SJSA1 (cell line): ENCODE results near the gene PHF10. TPM values are rescaled to one million over a fixed set of nuclear protein-coding genes. Genes with fewer than 3 reads are reported as not detected.
"Not testable (repeated sequence)": the region's sequence is repeated elsewhere in the genome, so short reads cannot be mapped to it uniquely, and the experiment has no call there.

Source experiments
- DNase-seq, 2 experiments: peaks; one replicate each; pipeline ENCODE4 v3.0.0-alpha.2; 2015 to 2020; ENCODE audit warnings: low spot score in 2 of 2, low read depth in 1 of 2
- H3K27ac ChIP-seq: fragments of 250-450 bp; sonication (Bioruptor Pico); 2 replicates; pipeline ENCODE4 v1.5.1; 2020; ENCODE audit warnings: mild to moderate bottlenecking, moderate library complexity
- H3K27me3 ChIP-seq: fragments of 250-450 bp; sonication (Bioruptor Pico); replicated peaks from 2 replicates; pipeline ENCODE4 v1.5.1; 2020; ENCODE audit warnings: mild to moderate bottlenecking, moderate library complexity
- H3K36me3 ChIP-seq: fragments of 250-450 bp; sonication (Bioruptor Pico); 2 replicates; pipeline ENCODE4 v1.5.1; 2020; ENCODE audit warnings: mild to moderate bottlenecking
- H3K4me1 ChIP-seq: fragments of 250-450 bp; sonication (Bioruptor Pico); replicated peaks from 2 replicates; pipeline ENCODE4 v1.6.1; 2021; ENCODE audit warnings: mild to moderate bottlenecking
- H3K4me3 ChIP-seq: fragments of 250-450 bp; sonication (Bioruptor Pico); 2 replicates; pipeline ENCODE4 v1.5.1; 2020; ENCODE audit warnings: mild to moderate bottlenecking
- H3K9me3 ChIP-seq: fragments of 250-450 bp; sonication (Bioruptor Pico); replicated peaks from 2 replicates; pipeline ENCODE4 v1.5.1; 2020; ENCODE audit warnings: mild to moderate bottlenecking
- total RNA-seq: library from RNA; depleted of rRNA; stranded (reverse); fragments of >200 nt; shearing (Covaris generic); gene quantifications from 2 replicates; pipeline ENCODE4 v1.2.3, GENCODE V29; 2014

PHF10 gene
- total RNA-seq, 1 experiment from 2014 or later: 33.4 TPM

DNA sequence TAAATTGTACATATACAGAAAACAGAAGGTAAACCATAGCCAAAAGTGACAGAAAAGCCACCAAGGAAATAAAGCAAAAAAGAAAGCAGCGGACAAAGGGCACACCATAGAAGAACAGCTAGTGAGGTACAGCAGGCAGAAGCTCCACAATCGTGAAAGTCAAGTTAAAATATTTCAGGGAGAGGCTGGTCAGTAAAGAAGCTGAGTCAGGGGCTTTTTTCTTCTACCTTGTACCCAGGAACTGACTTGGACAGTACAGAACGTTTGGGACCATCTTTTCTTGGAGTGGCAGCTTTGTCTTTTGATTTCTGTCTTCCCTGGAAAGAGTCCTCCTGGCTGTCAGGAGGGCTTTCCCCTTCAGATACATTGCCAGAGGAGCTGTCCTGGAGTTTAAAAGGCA lies 14.3 kb downstream of the PHF10 start:
- DNase-seq: no peak
- no peaks in the 10 kb centered on the region for H3K9me3 ChIP-seq
- no peaks in the 10 kb centered on the region for H3K27me3 ChIP-seq
- no peak overlapping the region for H3K4me3 ChIP-seq
- no peaks in the 10 kb centered on the region for H3K4me1 ChIP-seq
- H3K27ac ChIP-seq: no peak overlapping the region
- H3K36me3 ChIP-seq: peaks cover 58% of the 10 kb centered on the region

GRCh38 chr6:169709293-169709692 lies 15.0 kb downstream of the PHF10 start:
- DNase-seq: no peak
- Histone ChIP-seq H3K27ac (no peak overlapping the region), H3K4me1 (0 out of 2 replicates have a peak, but pooled peaks cover under 1% of the 10 kb centered on the region), H3K4me3 (no peak overlapping the region), H3K9me3 (no peaks in the 10 kb centered on the region), H3K36me3 (peaks cover 58% of the 10 kb centered on the region), H3K27me3 (no peaks in the 10 kb centered on the region)

DNA sequence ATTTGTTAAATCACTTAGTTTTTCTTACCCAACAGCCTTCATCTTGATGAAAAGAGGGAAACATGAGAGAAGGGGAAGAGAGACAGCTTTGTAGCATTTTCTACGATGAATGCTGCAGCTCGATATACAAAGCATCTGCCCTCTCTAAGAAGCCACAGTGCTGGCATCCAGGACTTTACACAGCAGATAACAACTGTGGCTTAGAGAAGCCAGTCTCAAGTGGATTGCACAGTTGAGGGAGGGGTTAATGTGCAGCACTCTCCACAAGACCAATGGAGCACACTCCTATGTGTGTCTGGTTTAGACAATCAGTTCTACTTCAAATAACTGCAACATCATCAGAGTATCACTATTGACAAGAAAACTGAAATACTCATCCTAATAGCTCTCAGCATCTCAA lies 16.5 kb downstream of the PHF10 start:
- no peaks in the 10 kb centered on the region for H3K9me3 ChIP-seq
- no peak for DNase-seq
- H3K36me3 ChIP-seq: peaks cover 61% of the 10 kb centered on the region
- no peaks in the 10 kb centered on the region for H3K27me3 ChIP-seq
- H3K27ac ChIP-seq: no peak overlapping the region
- no peak overlapping the region for H3K4me3 ChIP-seq
- peaks cover 13% of the 10 kb centered on the region; the same call in 1 of the 2 replicates for H3K4me1 ChIP-seq

GRCh38 chr6:169702840-169703246 lies 21.5 kb downstream of the PHF10 start:
- Histone ChIP-seq H3K9me3 (no peaks in the 10 kb centered on the region), H3K27me3 (no peaks in the 10 kb centered on the region), H3K27ac (peak overlapping the region; percentile 72), H3K36me3 (peaks cover 41% of the 10 kb centered on the region), H3K4me3 (peak overlapping the region; percentile 91), H3K4me1 (peaks cover 30% of the 10 kb centered on the region)
- no peak for DNase-seq

DNA sequence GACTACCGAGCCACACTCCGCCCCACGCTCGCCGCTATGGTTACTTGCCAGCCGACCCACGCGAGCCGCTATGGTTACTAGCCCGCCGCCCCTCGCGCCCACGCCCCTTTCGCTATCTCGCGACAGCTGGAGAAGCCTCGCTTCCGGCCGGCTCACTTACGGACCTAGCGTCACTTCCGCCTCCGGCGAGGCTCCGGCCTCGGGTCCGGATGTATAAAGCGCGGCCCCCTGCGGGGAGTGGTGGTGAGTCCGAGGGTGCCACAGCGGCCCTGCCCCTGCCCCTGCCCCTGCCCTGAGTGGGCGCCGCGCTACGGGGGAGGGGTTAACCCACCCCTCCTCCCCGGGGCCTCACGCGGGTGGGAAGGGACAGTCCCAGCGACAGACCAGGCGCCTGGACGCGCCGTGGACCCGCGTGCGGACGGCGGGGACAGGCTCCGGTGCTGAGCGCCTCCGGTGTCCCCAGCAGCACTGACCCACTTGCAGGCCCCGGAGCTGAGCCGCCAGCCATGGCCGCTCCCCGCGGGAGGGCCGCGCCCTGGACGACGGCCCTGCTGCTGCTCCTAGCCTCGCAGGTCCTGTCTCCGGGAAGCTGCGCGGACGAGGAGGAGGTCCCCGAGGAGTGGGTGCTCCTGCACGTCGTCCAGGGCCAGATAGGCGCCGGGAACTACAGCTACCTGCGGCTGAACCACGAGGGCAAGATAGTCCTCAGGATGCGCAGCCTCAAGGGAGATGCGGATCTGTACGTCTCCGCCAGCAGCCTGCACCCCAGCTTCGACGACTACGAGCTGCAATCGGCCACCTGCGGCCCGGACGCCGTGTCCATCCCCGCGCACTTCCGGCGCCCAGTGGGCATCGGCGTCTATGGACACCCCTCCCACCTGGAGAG lies 22.1 kb downstream of the PHF10 start, which contains the start of the genes C6orf120 and WDR27:
Gene C6orf120 (plus strand): TSS at position 173 of the 886 bp plus-strand sequence. CDS start 334 bp downstream, at position 507.
Gene WDR27 (minus strand): TSS at position 76 of the 886 bp plus-strand sequence. CDS start 13,024 bp downstream, outside the sequence.
- peak within 1 kb of the TSS; percentile 91 for H3K4me3 ChIP-seq
- H3K9me3 ChIP-seq: no peaks in the 10 kb centered on the region
- H3K27ac ChIP-seq: peak within 1 kb of the TSS; percentile 72
- H3K27me3 ChIP-seq: no peaks in the 10 kb centered on the region
- H3K36me3 ChIP-seq: peaks cover 41% of the 10 kb centered on the region
- peak; percentile 94 to 97 for DNase-seq
- H3K4me1 ChIP-seq: peaks cover 30% of the 10 kb centered on the region

DNA sequence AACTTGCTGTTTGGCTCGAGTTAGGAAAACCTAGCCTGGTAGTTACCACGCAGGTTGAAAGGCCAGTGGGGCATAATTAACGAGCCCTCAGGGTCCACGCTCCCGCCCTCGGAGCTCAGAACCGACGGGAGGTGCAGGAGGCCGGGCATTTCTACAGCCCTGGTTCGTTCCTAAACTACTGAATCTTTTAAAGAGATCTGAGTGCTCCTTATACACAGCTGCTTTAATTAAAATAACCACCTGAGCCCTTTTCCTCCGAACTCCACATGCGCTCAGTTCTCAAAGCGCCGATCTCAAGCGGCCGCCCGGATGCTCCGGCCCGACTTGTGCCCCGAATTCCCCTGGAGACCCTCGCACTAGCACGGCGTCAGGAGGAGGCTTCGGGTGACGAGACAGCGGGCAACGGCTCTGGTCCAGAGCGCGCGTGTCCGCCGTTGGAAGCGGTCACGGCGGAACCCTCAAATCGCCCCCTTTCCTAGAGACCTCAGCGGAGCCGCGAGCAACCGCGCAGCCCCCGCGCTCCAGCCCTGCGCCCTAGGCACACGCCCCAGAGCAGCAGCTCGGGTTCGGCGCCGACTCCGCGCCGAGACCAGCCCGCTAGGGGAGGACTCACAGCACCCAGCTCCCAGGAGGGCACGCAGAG lies 22.9 kb downstream of the PHF10 start:
- Histone ChIP-seq H3K9me3 (no peaks in the 10 kb centered on the region; the same call in 1 of the 2 replicates), H3K27ac (peak overlapping the region; percentile 72), H3K4me3 (peak overlapping the region; percentile 91), H3K4me1 (peaks cover 30% of the 10 kb centered on the region), H3K27me3 (no peaks in the 10 kb centered on the region), H3K36me3 (peaks cover 41% of the 10 kb centered on the region)
- no peak for DNase-seq

- Histone ChIP-seq H3K4me3 (no peak overlapping the region), H3K9me3 (no peaks in the 10 kb centered on the region; the same call in 1 of the 2 replicates), H3K36me3 (peaks cover 39% of the 10 kb centered on the region), H3K27me3 (no peaks in the 10 kb centered on the region), H3K27ac (no peak overlapping the region), H3K4me1 (peaks cover 30% of the 10 kb centered on the region)
- no peak for DNase-seq
Measured at GRCh38 chr6:169700296-169700695, 24.0 kb downstream of the PHF10 start.

DNA sequence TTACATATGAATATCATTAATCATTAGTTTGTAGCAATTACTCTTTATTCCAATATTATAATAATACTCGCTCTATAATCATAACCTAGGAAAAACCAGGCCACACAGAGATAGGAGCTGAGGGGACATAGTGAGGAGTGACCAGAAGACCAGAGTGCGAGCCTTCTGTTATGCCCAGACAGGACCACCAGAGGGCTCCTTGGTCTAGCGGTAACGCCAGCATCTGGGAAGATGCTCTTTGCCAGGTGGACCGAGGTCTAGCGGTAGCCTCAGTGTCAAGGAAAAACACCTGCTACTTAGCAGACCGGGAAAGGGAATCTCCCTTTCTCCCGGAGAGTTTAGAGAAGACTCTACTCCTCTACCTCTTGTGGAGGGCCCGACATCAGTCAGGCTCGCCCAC lies 27.2 kb downstream of the PHF10 start:
- not testable (repeated sequence) for H3K27ac ChIP-seq, H3K4me3 ChIP-seq, DNase-seq, H3K9me3 ChIP-seq, H3K27me3 ChIP-seq
- H3K36me3 ChIP-seq: peaks cover 19% of the 10 kb centered on the region
- peaks cover 14% of the 10 kb centered on the region for H3K4me1 ChIP-seq

DNA sequence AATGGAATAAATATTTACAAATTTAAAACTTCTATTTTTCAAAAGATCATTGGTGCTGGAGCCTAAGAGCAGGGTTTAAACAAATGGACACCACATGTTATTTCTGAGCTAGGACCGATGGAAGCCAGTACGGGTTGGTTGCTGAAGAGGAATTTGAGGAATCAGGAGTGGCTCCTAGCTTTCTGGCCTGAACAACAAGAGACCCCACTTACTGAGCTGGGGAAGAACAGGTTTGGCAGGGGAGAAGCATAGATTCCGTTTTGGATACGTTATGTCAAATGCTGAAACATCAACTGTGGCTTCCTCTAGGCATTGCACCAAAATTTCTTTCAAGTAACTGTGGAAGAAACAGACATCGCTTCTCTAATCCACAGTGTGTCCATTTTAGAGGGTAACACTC lies 29.2 kb downstream of the PHF10 start:
- no peak overlapping the region for H3K27ac ChIP-seq
- H3K4me3 ChIP-seq: no peak overlapping the region
- peaks cover 13% of the 10 kb centered on the region; the same call in 1 of the 2 replicates for H3K36me3 ChIP-seq
- peaks cover 3% of the 10 kb centered on the region for H3K4me1 ChIP-seq
- H3K9me3 ChIP-seq: no peaks in the 10 kb centered on the region; the same call in 1 of the 2 replicates
- no peak for DNase-seq
- no peaks in the 10 kb centered on the region for H3K27me3 ChIP-seq

DNA sequence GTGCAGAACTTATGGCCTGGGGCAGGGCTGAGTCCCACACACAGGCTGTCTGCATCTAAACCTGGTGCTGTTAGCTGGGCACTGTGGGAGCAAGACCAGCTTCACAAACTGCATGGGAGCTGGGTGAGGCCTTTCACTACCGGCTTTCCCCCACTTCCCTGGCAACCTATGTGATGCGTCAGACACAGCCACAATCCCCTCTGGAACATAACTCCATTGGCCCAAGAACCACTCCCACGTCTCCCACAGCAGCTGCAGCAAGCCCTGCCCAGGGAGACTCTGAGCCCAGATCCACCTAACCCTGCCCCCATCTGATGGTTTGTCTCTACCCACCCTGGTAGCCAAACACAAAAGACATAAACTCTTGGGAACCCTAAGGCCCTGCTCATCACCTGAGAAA lies 31.8 kb downstream of the PHF10 start:
- Histone ChIP-seq H3K27me3 (no peaks in the 10 kb centered on the region), H3K4me3 (no peak overlapping the region), H3K36me3 (peaks cover 21% of the 10 kb centered on the region), H3K9me3 (no peaks in the 10 kb centered on the region; the same call in 1 of the 2 replicates), H3K4me1 (0 out of 2 replicates have a peak, but pooled peaks cover 3% of the 10 kb centered on the region), H3K27ac (no peak overlapping the region)
- no peak for DNase-seq

GRCh38 chr6:169691260-169691659 lies 33.0 kb downstream of the PHF10 start:
- H3K9me3 ChIP-seq: peaks cover 4% of the 10 kb centered on the region; the same call in 1 of the 2 replicates
- H3K36me3 ChIP-seq: peaks cover 31% of the 10 kb centered on the region
- no peak for DNase-seq
- no peak overlapping the region for H3K4me3 ChIP-seq
- H3K27ac ChIP-seq: no peak overlapping the region
- 0 out of 2 replicates have a peak, but pooled peaks cover 3% of the 10 kb centered on the region for H3K4me1 ChIP-seq
- no peaks in the 10 kb centered on the region for H3K27me3 ChIP-seq

DNA sequence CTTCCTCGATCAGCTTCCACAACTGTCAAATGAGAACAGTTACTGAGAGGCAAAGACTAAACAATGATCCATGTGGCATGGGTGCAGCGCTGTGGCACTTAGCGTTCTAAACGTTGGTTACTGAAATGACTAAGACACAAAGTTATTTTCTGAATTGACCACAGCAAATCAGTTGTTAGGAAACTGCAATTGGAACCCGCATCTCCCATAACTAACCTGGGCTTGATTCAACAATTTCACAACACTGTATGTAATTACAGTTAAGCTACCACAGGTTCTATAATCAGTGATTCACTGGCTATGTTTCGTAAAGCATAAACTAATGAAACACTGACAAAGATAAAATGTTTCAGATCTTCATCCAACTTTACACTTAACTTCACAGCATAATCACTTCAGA lies 35.0 kb downstream of the PHF10 start:
- H3K4me3 ChIP-seq: no peak overlapping the region
- peaks cover 28% of the 10 kb centered on the region for H3K36me3 ChIP-seq
- H3K9me3 ChIP-seq: peaks cover 8% of the 10 kb centered on the region
- H3K27me3 ChIP-seq: no peaks in the 10 kb centered on the region
- peak in 1 of 2 experiments; percentile 17 for DNase-seq
- H3K4me1 ChIP-seq: 0 out of 2 replicates have a peak, but pooled peaks cover 3% of the 10 kb centered on the region
- H3K27ac ChIP-seq: no peak overlapping the region

DNA sequence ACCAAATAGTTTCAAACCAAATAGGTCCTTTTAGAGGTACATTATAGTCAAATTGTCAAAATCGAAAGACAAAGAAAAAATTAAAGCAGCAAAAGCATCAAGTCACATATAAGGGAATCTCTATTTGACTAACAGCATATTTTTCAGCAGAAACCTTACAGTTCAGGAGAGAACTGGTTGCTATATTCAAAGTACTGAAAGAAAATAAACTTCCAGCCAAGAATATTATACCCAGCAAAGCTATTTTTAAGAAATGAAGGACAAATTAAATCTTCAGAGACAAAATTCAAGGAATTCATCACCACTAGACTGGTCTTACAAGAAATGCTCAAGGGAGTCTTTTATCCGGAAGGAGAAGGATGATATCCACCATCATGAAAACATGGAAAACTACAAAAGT lies 38.4 kb downstream of the PHF10 start:
- Histone ChIP-seq H3K4me3 (no peak overlapping the region), H3K4me1 (0 out of 2 replicates have a peak, but pooled peaks cover 3% of the 10 kb centered on the region), H3K36me3 (peaks cover 39% of the 10 kb centered on the region), H3K9me3 (peaks cover 8% of the 10 kb centered on the region), H3K27ac (no peak overlapping the region), H3K27me3 (no peaks in the 10 kb centered on the region)
- DNase-seq: no peak
